PFSK-1 (cell line): ENCODE results near the gene PLEKHJ1.

Experiments
- FOXP2 ChIP-seq: optimal IDR thresholded peaks from 2 replicates; pipeline ENCODE3; 2011; ENCODE audit warnings: borderline replicate concordance, control low read depth, inconsistent platforms; ENCODE audit not compliant: insufficient read depth; ENCODE audit errors: extremely low read length, extremely low read depth
- POLR2AphosphoS5 ChIP-seq: IDR thresholded peaks from 2 replicates; pipeline ENCODE4 v1.6.1; 2012; ENCODE audit warnings: low read depth, mild to moderate bottlenecking, control low read depth, low read length, moderate library complexity
- REST ChIP-seq, 2 experiments: IDR thresholded peaks; 2 replicates each; pipeline versions ENCODE4 v1.6.1 to v1.8.0; 2011 to 2012; ENCODE audit warnings: low read depth in 2 of 2, low read length in 2 of 2, control low read depth in 1 of 2, inconsistent platforms in 1 of 2, mild to moderate bottlenecking in 1 of 2, moderate library complexity in 1 of 2; ENCODE audit not compliant: insufficient read depth in 1 of 2
- SIN3A ChIP-seq: IDR thresholded peaks from 2 replicates; pipeline ENCODE4 v1.6.1; 2012; ENCODE audit warnings: mild to moderate bottlenecking, low read length, moderate library complexity, borderline replicate concordance; ENCODE audit not compliant: insufficient read depth
- TAF1 ChIP-seq: IDR thresholded peaks from 2 replicates; pipeline ENCODE4 v1.6.1; 2012; ENCODE audit warnings: low read length, control low read depth, borderline replicate concordance; ENCODE audit not compliant: insufficient read depth

Gene PLEKHJ1

GRCh38 chr19:2193807-2194206 lies 42.3 kb downstream of the PLEKHJ1 start:
- TF ChIP-seq REST (IDR thresholded peaks at IDR 0.05; ENCODE audit: insufficient read depth in 1 of 2, low read depth in 2 of 2, low read length in 2 of 2) (no peak), TAF1 (no peak), SIN3A (no peak), POLR2AphosphoS5 (no peak), FOXP2 (no peak)

GRCh38 chr19:2192862-2193261 lies 43.3 kb downstream of the PLEKHJ1 start:
- TF ChIP-seq REST (IDR thresholded peaks at IDR 0.05; ENCODE audit: insufficient read depth in 1 of 2, low read depth in 2 of 2, low read length in 2 of 2) (no peak), SIN3A (no peak), POLR2AphosphoS5 (no peak), FOXP2 (no peak), TAF1 (no peak)

GRCh38 chr19:2191456-2192310 lies 44.4 kb downstream of the PLEKHJ1 start:
- TF ChIP-seq FOXP2 (no peak), REST (IDR thresholded peaks at IDR 0.05; ENCODE audit: insufficient read depth in 1 of 2, low read depth in 2 of 2, low read length in 2 of 2) (no peak), TAF1 (no peak), SIN3A (no peak), POLR2AphosphoS5 (no peak)

GRCh38 chr19:2190848-2191455 lies 45.2 kb downstream of the PLEKHJ1 start:
- no peak for TF ChIP-seq FOXP2
- TF ChIP-seq TAF1: no peak
- TF ChIP-seq REST (IDR thresholded peaks at IDR 0.05; ENCODE audit: insufficient read depth in 1 of 2, low read depth in 2 of 2, low read length in 2 of 2): no peak
- TF ChIP-seq POLR2AphosphoS5: no peak
- TF ChIP-seq SIN3A: no peak

- TF ChIP-seq TAF1 (no peak), POLR2AphosphoS5 (no peak), REST (IDR thresholded peaks at IDR 0.05; ENCODE audit: insufficient read depth in 1 of 2, low read depth in 2 of 2, low read length in 2 of 2) (no peak), FOXP2 (no peak), SIN3A (no peak)
Measured at GRCh38 chr19:2189880-2190279, 46.2 kb downstream of the PLEKHJ1 start.
